HG03520 (cell line): ENCODE measurements around the gene METTL27.
"Not testable (repeated sequence)": the region's sequence is repeated elsewhere in the genome, so short reads cannot be mapped to it uniquely, and the experiment has no call there.

ENCODE experiments used
- ATAC-seq: cut with Tn5 transposase; IDR thresholded peaks from one replicate; pipeline ENCODE4 v1.9.1; 2021; ENCODE audit warnings: mild to moderate bottlenecking, moderate library complexity; ENCODE audit not compliant: unreplicated experiment

METTL27 gene

GRCh38 chr7:73839743-73840714 is 2.3 kb downstream of the METTL27 start:
- no peak for ATAC-seq

GRCh38 chr7:73839290-73839689 is 3.0 kb downstream of the METTL27 start:
- ATAC-seq: no peak

GRCh38 chr7:73838642-73839041 is 3.7 kb downstream of the METTL27 start:
- ATAC-seq: no peak

- ATAC-seq: not testable (repeated sequence)
Measured at GRCh38 chr7:73837167-73837566, 5.1 kb downstream of the METTL27 start.

- ATAC-seq: no peak
Measured at GRCh38 chr7:73834626-73835191, 7.6 kb downstream of the METTL27 start.

- no peak for ATAC-seq
Measured at GRCh38 chr7:73833251-73833919, 8.9 kb downstream of the METTL27 start.

GRCh38 chr7:73832806-73833205 is 9.5 kb downstream of the METTL27 start:
- ATAC-seq: no peak

- no peak for ATAC-seq
Measured at GRCh38 chr7:73831834-73832651, 10.3 kb downstream of the METTL27 start.

- no peak for ATAC-seq
Measured at GRCh38 chr7:73831584-73831833, 10.8 kb downstream of the METTL27 start.

GRCh38 chr7:73830681-73831583 is 11.4 kb downstream of the METTL27 start, which contains the start of gene CLDN4:
TSS of gene CLDN4 (plus strand) at chr7:73830996. CDS start at chr7:73831202, 206 bp downstream.
- no peak for ATAC-seq

- no peak for ATAC-seq
Measured at GRCh38 chr7:73829921-73830680, 12.2 kb downstream of the METTL27 start.

- no peak for ATAC-seq
Measured at GRCh38 chr7:73829505-73829904, 12.8 kb downstream of the METTL27 start.

- no peak for ATAC-seq
Measured at GRCh38 chr7:73828972-73829371, 13.3 kb downstream of the METTL27 start.

GRCh38 chr7:73828107-73828803 is 14.1 kb downstream of the METTL27 start:
- ATAC-seq: no peak

GRCh38 chr7:73827567-73828106 is 14.7 kb downstream of the METTL27 start:
- no peak for ATAC-seq

GRCh38 chr7:73824986-73825385 is 17.3 kb downstream of the METTL27 start:
- ATAC-seq: no peak

- no peak for ATAC-seq
Measured at GRCh38 chr7:73823873-73824592, 18.3 kb downstream of the METTL27 start.

GRCh38 chr7:73823257-73823656 is 19.1 kb downstream of the METTL27 start:
- ATAC-seq: no peak
